Ishikawa (cell line): ENCODE results near the gene TSPAN4.

Experiments used
- CEBPB ChIP-seq: IDR thresholded peaks from 2 replicates; pipeline ENCODE4 v1.6.1; 2012
- EP300 ChIP-seq: IDR thresholded peaks from 2 replicates; pipeline ENCODE4 v1.6.1; 2012; ENCODE audit warnings: borderline replicate concordance
- REST ChIP-seq: IDR thresholded peaks from 2 replicates; pipeline ENCODE4 v1.6.1; 2012; ENCODE audit warnings: low read depth, mild to moderate bottlenecking
- TCF12 ChIP-seq: IDR thresholded peaks from 2 replicates; pipeline ENCODE4 v1.6.1; 2012; ENCODE audit warnings: low read depth
- TEAD4 ChIP-seq: IDR thresholded peaks from 2 replicates; pipeline ENCODE4 v1.6.1; 2012
- YY1 ChIP-seq: IDR thresholded peaks from 2 replicates; pipeline ENCODE4 v1.6.1; 2012; ENCODE audit warnings: low read depth

GRCh38 chr11:826227-826621 is 16.4 kb upstream of the TSPAN4 start:
- TF ChIP-seq TEAD4 = no peak
- no peak for TF ChIP-seq REST
- TF ChIP-seq EP300 = no peak
- no peak for TF ChIP-seq TCF12
- no peak for TF ChIP-seq YY1
- TF ChIP-seq CEBPB = no peak
